Activated T-cell treated with anti-CD3 and anti-CD28 coated beads for 24 hours (primary cell): ENCODE measurements around the gene SLC16A10.
A peak's percentile ranks its signal among the peaks of the same experiment; 100 is the strongest.
"Not testable (repeated sequence)": the region's sequence is repeated elsewhere in the genome, so short reads cannot be mapped to it uniquely, and the experiment has no call there.

Experiments
- DNase-seq: peaks from one replicate; pipeline ENCODE4 v3.0.0-alpha.2; 2020; ENCODE audit warnings: low read depth

The SLC16A10 gene

GRCh38 chr6:111086685-111087084 lies 618 bp upstream of the SLC16A10 start:
- no peak for DNase-seq

GRCh38 chr6:111087871-111088667 lies 766 bp downstream of the SLC16A10 start:
- DNase-seq: peak; percentile 57

DNA sequence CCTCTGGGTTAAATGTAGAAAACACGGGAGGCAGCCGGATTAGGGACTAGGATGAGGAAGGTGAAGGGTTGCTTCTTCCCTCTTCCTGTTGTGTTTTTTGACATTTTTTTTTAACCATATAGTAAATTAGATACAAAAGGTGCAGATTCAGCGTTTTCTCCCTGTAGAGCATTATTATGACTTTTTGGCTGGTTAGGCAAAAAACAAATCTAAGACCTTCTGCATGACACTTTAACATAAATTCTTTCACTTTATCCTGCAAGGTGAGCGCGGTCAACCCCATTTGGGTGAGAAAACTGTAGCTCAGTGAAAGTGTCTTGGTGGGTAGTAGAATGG lies 1.3 kb downstream of the SLC16A10 start:
- DNase-seq: no peak

GRCh38 chr6:111090766-111091165 lies 3.5 kb downstream of the SLC16A10 start:
- DNase-seq: no peak

DNA sequence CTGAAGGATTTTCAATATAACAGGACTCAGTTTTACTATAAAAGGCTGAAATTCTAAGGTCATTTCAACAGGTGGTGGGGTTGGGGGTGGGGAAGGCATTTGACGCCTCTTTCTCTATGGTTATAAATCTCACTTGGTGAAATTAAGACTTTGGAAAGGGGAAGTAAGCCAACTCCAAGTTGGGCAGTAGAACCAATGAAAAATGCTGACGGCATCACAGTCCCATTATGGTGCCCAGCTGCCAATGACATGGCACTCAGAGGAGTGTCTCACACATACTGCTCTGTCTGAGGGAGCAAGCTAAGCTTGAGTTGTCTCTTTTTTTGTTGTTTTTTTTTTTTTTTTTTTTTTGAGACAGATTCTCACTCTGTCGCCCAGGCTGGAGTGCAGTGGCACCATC lies 4.7 kb downstream of the SLC16A10 start:
- DNase-seq: no peak

DNA sequence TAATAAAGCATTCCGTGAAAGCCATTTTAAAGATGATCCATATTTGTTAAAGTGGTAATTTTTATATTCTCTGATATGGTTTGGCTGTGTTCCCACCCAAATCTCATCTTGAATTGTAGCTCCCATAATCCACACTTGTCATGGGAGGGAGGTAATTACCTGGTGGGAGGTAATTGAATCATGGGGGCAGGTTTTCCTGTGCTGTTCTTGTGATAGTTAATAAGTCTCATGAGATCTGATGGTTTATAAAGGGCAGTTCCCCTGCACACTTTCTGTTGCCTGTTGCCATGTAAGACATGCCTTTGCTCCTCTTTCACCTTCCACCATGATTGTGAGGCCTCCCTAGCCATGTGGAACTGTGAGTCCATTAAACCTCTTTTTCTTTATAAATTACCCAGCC lies 8.2 kb downstream of the SLC16A10 start:
- DNase-seq: not testable (repeated sequence)

DNA sequence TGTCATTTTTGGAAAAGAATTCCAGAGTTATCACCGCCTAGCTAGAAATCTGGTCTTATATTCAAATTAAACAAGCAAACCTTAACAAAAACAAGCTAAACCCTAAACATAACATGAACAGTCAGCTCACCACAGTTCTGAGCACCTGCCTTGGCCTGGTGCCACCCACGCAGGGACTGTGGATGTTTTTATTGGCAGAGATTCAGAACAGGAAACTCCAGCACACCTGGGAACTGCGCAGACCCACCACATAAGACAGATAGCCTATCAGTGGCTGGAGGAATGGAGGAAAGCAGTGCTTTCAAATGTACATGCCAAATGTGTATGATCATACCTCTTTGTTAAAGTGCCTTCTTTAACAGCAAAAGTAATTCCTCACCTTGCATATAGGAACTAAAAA lies 8.9 kb downstream of the SLC16A10 start:
- peak; percentile 10 for DNase-seq

DNA sequence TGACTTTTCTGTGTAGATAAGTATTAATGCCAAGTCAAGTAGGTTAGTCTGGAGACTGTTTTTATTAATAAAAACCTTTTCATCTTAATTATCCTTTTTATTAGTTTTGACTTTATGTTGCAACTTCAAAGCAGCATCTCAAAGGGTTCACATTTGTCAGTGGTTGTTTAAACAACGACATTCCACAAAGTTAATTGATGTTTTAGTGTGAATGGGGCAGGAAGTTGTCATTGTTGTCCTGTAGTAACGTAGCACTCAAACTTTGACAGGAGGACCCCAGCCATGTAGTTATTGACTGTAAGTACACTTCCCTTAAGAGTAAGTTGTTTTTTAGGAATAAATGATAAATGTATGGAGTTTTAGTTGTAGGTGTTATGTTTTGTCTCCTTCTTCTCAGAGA lies 11.3 kb downstream of the SLC16A10 start:
- no peak for DNase-seq

- no peak for DNase-seq
Measured at GRCh38 chr6:111101987-111102386, 14.7 kb downstream of the SLC16A10 start.

GRCh38 chr6:111105578-111105977 lies 18.3 kb downstream of the SLC16A10 start:
- no peak for DNase-seq

DNA sequence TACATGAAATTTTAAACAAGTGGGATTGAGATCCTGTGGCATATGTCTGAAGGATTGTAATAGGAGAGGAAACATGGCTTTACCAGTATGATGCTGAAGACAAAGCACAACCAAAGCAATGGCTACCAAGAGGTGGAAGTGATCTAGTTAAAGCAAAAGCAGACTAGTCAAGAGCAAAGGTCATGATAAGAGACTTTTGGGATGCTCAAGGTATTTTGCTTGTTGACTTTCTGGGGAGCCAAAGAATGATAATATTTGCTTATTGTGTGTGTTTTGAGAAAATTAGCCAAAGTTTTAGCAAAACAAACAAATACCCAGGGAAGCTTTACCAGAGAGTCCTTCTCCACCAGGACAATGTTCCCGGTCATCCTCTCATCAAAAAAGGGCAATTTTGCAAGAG lies 20.3 kb downstream of the SLC16A10 start:
- DNase-seq: no peak

GRCh38 chr6:111110036-111110435 lies 22.7 kb downstream of the SLC16A10 start:
- DNase-seq: no peak

- DNase-seq: no peak
Measured at GRCh38 chr6:111113336-111114086, 26.2 kb downstream of the SLC16A10 start.

- DNase-seq: no peak
Measured at GRCh38 chr6:111114087-111114443, 26.8 kb downstream of the SLC16A10 start.

GRCh38 chr6:111114482-111114881 lies 27.2 kb downstream of the SLC16A10 start:
- DNase-seq: no peak

DNA sequence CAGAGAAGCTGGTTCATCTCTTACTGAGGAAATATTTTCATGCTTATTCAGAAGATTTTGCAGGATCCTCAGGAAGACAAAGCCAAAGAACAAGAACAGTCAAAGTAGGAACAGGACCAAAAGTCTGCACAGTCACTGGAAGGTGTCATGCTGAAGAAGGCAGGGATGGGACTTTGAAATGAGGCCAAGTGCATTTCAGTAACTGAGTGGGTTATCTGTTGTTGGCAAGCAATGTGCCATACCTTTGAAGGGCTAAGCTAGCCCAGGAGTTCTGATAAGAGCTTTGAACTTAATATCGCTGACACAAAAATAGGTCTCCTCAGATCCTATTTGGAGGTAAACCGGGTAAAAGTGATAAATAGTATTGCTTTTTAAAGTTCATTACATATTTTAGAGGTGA lies 31.5 kb downstream of the SLC16A10 start:
- DNase-seq: no peak

DNA sequence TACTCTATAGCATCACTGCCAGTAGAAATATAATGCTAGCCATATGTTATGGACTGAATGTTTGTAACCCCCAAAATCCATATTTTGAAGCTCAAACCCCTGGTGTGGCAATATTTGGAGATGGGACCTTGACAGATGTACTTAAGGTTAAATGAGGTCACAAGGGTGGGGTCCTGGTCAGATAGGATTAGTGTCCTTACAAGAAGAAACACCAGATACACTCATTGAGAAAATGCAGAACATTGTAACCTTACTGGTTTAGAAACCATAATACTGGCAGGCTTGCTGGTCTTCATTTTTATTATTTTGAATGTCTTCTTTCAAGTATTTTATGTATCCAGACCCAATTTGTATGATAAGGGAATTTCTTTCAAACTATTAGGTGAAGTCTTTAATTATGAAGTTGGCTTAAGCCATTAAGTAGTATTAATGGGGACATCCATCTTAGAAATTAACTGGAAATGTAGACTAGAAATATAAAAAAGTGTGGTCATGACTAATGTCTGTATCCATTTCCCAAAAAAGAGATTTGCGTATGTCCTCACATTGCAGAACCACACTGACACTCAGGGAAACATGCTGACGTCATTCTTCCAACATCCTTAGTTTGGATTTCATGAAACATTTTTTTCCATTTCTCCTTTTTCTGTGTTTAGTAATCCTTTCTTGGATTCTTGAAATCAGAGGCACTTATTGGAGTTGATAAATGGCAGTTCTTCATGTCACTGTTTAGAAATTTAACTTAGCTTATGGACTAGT lies 32.4 kb downstream of the SLC16A10 start:
- DNase-seq: no peak

DNA sequence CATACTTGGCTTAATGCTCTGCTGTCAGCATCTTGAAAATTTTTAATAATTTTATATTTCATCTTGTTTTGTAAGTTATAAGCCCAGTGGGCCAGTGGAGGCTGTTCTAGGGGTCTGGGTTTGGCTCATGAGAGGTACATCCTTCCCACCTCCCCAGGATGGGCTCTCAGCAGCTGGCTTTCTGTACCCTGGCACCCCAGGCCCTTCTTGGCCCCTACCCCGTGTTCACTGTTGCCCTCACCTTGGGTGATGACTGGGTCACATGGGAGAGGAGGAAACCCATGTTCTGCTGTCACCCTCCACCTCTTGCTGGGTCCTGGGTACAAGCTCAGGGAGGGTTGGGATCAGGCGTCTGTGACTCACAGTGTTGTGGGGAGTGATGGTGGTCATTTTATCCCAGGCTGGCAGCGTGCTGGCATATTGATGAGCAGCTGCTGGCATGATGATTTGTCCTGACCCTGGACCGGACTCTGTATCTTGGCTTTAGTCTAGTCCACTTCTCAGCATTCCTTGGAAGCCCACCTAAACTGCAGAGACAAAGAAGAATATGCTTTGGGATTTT lies 34.6 kb downstream of the SLC16A10 start:
- DNase-seq: no peak

- no peak for DNase-seq
Measured at GRCh38 chr6:111122458-111123286, 35.4 kb downstream of the SLC16A10 start.

GRCh38 chr6:111124406-111124805 lies 37.1 kb downstream of the SLC16A10 start:
- DNase-seq: no peak

DNA sequence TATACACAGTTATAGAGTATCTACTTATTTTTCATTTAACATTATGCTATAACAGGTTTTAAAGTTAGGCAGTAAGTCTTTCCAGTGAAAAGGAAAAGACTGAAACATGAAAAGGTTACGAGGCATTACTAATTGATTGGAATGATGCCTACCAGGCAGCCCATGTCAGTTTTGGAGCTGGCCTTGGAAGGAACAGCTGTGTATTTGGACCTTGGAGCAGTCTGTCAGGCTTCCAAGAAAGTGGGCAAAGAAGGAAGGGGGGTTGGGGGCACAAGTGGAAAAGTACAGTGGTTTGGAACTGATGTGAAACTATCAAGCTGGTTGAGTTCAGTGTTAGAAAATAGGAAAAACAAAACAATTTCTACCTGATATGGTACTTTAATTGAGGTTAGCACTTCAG lies 41.7 kb downstream of the SLC16A10 start:
- DNase-seq: no peak

- DNase-seq: not testable (repeated sequence)
Measured at GRCh38 chr6:111131018-111131417, 43.7 kb downstream of the SLC16A10 start.
